Endothelial cell of umbilical vein (primary cell): ENCODE results near the gene CNOT6L. TPM values are rescaled to one million over a fixed set of nuclear protein-coding genes. Genes with fewer than 3 reads are reported as not detected.

Experiments
- BruUV-seq: library from RNA; stranded (reverse); fragments of 400-500 nt; replicated peaks from 2 replicates; lab custom pipeline; 2021; lab: Mats Ljungman, UMichigan
- CTCF ChIA-PET: fragments of 300-600, 350-600 bp; sonication (Branson Sonifier 250); formaldehyde crosslinking; loops from one replicate; lab custom pipeline; 2021; ENCODE audit warnings: antibody characterized with exemption, inconsistent platforms; lab: Charles Lee
- POLR2A ChIA-PET: fragments of 300-600, 350-600 bp; sonication (Branson Sonifier 250); formaldehyde crosslinking; loops from one replicate; lab custom pipeline; 2021; ENCODE audit warnings: antibody characterized with exemption, inconsistent platforms; lab: Charles Lee
- DNase-seq: peaks from one replicate; pipeline ENCODE4 v3.0.0-alpha.2; 2011; ENCODE audit warnings: low read depth, low spot score
- FAIRE-seq: peaks from 2 replicates; lab custom pipeline; 2011; peaks lifted over from hg19 to GRCh38; lab: Jason Lieb, UNC
- H2AFZ ChIP-seq: 2 replicates; pipeline ENCODE4 v1.6.0; 2012; ENCODE audit warnings: low read depth, low read length, control low read depth, inconsistent platforms
- H3K27ac ChIP-seq: 2 replicates; pipeline ENCODE4 v1.5.1; 2011; ENCODE audit warnings: low read depth, mild to moderate bottlenecking, control low read depth, low read length, moderate library complexity; ENCODE audit not compliant: insufficient read depth
- H3K27me3 ChIP-seq, 2 experiments: 2 replicates each; pipeline versions ENCODE4 v1.6.0 to v1.6.1; 2011; ENCODE audit warnings: low read length in 2 of 2, mixed read lengths in 1 of 2; ENCODE audit not compliant: control insufficient read depth in 2 of 2, insufficient read depth in 2 of 2
- H3K36me3 ChIP-seq, 2 experiments: 2 replicates in 1 of 2; 3 replicates in 1 of 2; pipeline ENCODE4 v1.5.1; 2011; ENCODE audit warnings: low read length in 2 of 2, mild to moderate bottlenecking in 1 of 2, moderate library complexity in 1 of 2; ENCODE audit not compliant: control insufficient read depth in 2 of 2, insufficient read depth in 2 of 2; ENCODE audit errors: extremely low read depth in 1 of 2
- H3K4me1 ChIP-seq: 3 replicates; pipeline ENCODE4 v1.5.1; 2011; ENCODE audit warnings: mild to moderate bottlenecking, low read length; ENCODE audit not compliant: control insufficient read depth, insufficient read depth; ENCODE audit errors: extremely low read depth
- H3K4me2 ChIP-seq: 2 replicates; pipeline ENCODE4 v1.6.1; 2011; ENCODE audit warnings: low read length, control low read depth, mixed read lengths; ENCODE audit not compliant: insufficient read depth
- H3K4me3 ChIP-seq, 3 experiments: fragments of 200-600 bp in 1 of 3; sonication (generic), shearing (Covaris generic) in 1 of 3; replicated peaks in 1 of 3; 2 replicates each; pipeline ENCODE4 v1.5.1; 2011 to 2016; ENCODE audit warnings: control low read depth in 3 of 3, low read length in 3 of 3, mild to moderate bottlenecking in 2 of 3, inconsistent platforms in 1 of 3, low read depth in 1 of 3, moderate library complexity in 1 of 3; ENCODE audit not compliant: insufficient read depth in 1 of 3
- H3K79me2 ChIP-seq: 2 replicates; pipeline ENCODE4 v1.6.0; 2012; ENCODE audit warnings: low read length, inconsistent platforms; ENCODE audit not compliant: control insufficient read depth, insufficient read depth
- H3K9ac ChIP-seq: replicated peaks from 2 replicates; pipeline ENCODE3; 2011; ENCODE audit warnings: low read length, control low read depth; ENCODE audit not compliant: insufficient read depth; ENCODE audit errors: extremely low read depth
- H3K9me1 ChIP-seq: replicated peaks from 3 replicates; pipeline ENCODE4 v1.6.0; 2011; ENCODE audit warnings: mild to moderate bottlenecking, low read length; ENCODE audit not compliant: control insufficient read depth, insufficient read depth; ENCODE audit errors: extremely low read depth
- H3K9me3 ChIP-seq: replicated peaks from 2 replicates; pipeline ENCODE4 v1.5.1; 2012; ENCODE audit warnings: low read length, inconsistent platforms; ENCODE audit not compliant: control insufficient read depth, insufficient read depth
- H4K20me1 ChIP-seq: replicated peaks from 2 replicates; pipeline ENCODE3; 2011; ENCODE audit warnings: mild to moderate bottlenecking, low read length; ENCODE audit not compliant: control insufficient read depth, insufficient read depth; ENCODE audit errors: extremely low read depth
- EZH2 ChIP-seq: IDR thresholded peaks from 2 replicates; pipeline ENCODE4 v1.6.1; 2012; ENCODE audit warnings: borderline replicate concordance, low read depth, mild to moderate bottlenecking, moderate library complexity, low read length, inconsistent platforms; ENCODE audit not compliant: severe bottlenecking
- FOS ChIP-seq: IDR thresholded peaks from 2 replicates; pipeline ENCODE4 v1.6.1; 2011; ENCODE audit warnings: mild to moderate bottlenecking, low read length, moderate library complexity, borderline replicate concordance; ENCODE audit not compliant: insufficient read depth
- GATA2 ChIP-seq: IDR thresholded peaks from 2 replicates; pipeline ENCODE4 v1.7.0; 2011; ENCODE audit warnings: low read depth, mild to moderate bottlenecking, moderate library complexity, mixed read lengths, low read length; ENCODE audit not compliant: insufficient read length, insufficient read depth
- JUN ChIP-seq: IDR thresholded peaks from 2 replicates; pipeline ENCODE4 v1.6.1; 2011; ENCODE audit warnings: borderline replicate concordance, low read depth; ENCODE audit not compliant: insufficient read length, insufficient read depth
- MYC ChIP-seq: IDR thresholded peaks from one replicate; pipeline ENCODE4 v1.6.1; 2011; ENCODE audit warnings: mild to moderate bottlenecking, low read depth, low read length
- POLR2A ChIP-seq: IDR thresholded peaks from 2 replicates; pipeline ENCODE4 v1.6.1; 2012; ENCODE audit warnings: low read depth, mild to moderate bottlenecking, control low read depth, low read length
- POLR2AphosphoS5 ChIP-seq: IDR thresholded peaks from 2 replicates; pipeline ENCODE4 v1.6.1; 2012; ENCODE audit warnings: low read depth, mild to moderate bottlenecking, control low read depth, low read length, moderate library complexity; ENCODE audit not compliant: insufficient read depth
- dilution Hi-C: fragments of 300-500 bp; cut with MboI; formaldehyde crosslinking; loops from one replicate; pipeline ENCODE4 v1.15.0; 2019; ENCODE audit warnings: low sequenced_read_pairs; ENCODE audit not compliant: extremely low pct_ligation_motif_present
- intact Hi-C: fragments of 100-400 bp; cut with micrococcal nuclease; formaldehyde crosslinking; loops from one replicate; pipeline ENCODE4 v1.10.0; 2022
- polyA plus RNA-seq, 4 experiments: library from polyadenylated mRNA; depleted of rRNA in 3 of 4; stranded (reverse) in 3 of 4; unstranded in 1 of 4; fragments of >200 nt; gene quantifications; 2 replicates each; pipeline versions ENCODE4 v1.2.1 to v1.2.3, GENCODE V29; 2011 to 2012; ENCODE audit warnings: missing spikeins in 1 of 4
- total RNA-seq: library from RNA; stranded (reverse); gene quantifications from 2 replicates; pipeline ENCODE4 v1.2.3, GENCODE V29; 2021
- TF ChIP-seq, protein P1 (sequence below): IDR thresholded peaks from 2 replicates; pipeline ENCODE4 v1.6.1; 2011; ENCODE audit not compliant: insufficient read depth, insufficient read length
- TF ChIP-seq, protein P2 (sequence below), 2 donors: IDR thresholded peaks; 1 replicate in 1 of 2; 2 replicates in 1 of 2; pipeline ENCODE4 v1.5.1; 2011; ENCODE audit warnings: low read length in 2 of 2, mild to moderate bottlenecking in 2 of 2, moderate library complexity in 2 of 2, control low read depth in 1 of 2, inconsistent platforms in 1 of 2, low read depth in 1 of 2; ENCODE audit not compliant: insufficient read depth in 1 of 2; ENCODE audit errors: extremely low read depth in 1 of 2

CNOT6L gene
- total and polyA plus RNA-seq, 2 donors (not counting 3 experiments of a cell fraction or from before 2014, with no cell fraction given) = 8.5 to 60.7 TPM

DNA sequence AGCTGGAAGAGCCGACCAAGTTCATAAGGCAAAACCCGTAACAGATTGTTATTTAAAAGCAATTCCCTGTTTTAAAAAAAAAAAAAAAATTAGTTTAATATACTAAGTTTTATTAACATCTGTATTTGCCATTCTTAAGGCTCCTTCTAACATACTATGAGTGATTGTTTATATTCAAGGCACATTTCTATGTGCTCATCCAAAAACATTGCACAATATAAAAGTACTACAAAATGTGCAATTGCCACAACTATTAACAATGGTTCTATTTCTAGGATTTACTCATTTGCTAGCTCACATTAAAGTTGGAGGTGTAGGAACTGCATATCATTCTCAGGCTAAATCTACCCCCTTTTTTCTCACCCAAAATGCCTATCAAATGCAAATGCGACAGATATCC, 46.1 kb downstream of the CNOT6L start:
- Histone ChIP-seq H3K4me1 (no peaks in the 10 kb centered on the region), H2AFZ (no peak overlapping the region), H3K9ac (no peak overlapping the region), H3K4me2 (no peak overlapping the region), H3K79me2 (peaks cover 25% of the 10 kb centered on the region), H3K27ac (no peak overlapping the region), H3K27me3 (no peaks in the 10 kb centered on the region), H4K20me1 (no peaks in the 10 kb centered on the region), H3K4me3 (no peak overlapping the region), H3K36me3 (peaks cover 0 to 5% of the 10 kb centered on the region in 2 experiments), H3K9me3 (no peaks in the 10 kb centered on the region), H3K9me1 (no peaks in the 10 kb centered on the region)
- ChIA-PET POLR2A (no interaction called here), CTCF (no interaction called here)
- no peak for TF ChIP-seq GATA2
- no peak for TF ChIP-seq POLR2A
- no peak for TF ChIP-seq MYC
- TF ChIP-seq POLR2AphosphoS5 = no peak
- TF ChIP-seq FOS = no peak
- no peak for TF ChIP-seq JUN
- TF ChIP-seq, protein P1, sequence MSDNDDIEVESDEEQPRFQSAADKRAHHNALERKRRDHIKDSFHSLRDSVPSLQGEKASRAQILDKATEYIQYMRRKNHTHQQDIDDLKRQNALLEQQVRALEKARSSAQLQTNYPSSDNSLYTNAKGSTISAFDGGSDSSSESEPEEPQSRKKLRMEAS = no peak
- TF ChIP-seq EZH2 = no peak
- TF ChIP-seq, protein P2, sequence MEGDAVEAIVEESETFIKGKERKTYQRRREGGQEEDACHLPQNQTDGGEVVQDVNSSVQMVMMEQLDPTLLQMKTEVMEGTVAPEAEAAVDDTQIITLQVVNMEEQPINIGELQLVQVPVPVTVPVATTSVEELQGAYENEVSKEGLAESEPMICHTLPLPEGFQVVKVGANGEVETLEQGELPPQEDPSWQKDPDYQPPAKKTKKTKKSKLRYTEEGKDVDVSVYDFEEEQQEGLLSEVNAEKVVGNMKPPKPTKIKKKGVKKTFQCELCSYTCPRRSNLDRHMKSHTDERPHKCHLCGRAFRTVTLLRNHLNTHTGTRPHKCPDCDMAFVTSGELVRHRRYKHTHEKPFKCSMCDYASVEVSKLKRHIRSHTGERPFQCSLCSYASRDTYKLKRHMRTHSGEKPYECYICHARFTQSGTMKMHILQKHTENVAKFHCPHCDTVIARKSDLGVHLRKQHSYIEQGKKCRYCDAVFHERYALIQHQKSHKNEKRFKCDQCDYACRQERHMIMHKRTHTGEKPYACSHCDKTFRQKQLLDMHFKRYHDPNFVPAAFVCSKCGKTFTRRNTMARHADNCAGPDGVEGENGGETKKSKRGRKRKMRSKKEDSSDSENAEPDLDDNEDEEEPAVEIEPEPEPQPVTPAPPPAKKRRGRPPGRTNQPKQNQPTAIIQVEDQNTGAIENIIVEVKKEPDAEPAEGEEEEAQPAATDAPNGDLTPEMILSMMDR (IDR thresholded peaks at IDR 0.05; ENCODE audit: extremely low read depth in 1 of 2, insufficient read depth in 1 of 2, low read depth in 1 of 2, low read length in 2 of 2) = no peak
- dilution Hi-C loops (no loop called here), intact Hi-C loops (no loop called here)
- DNase-seq = no peak
- no TSS peak for BruUV-seq
- FAIRE-seq = no peak
